ENCODE results near the gene RNF43. TPM values are rescaled to one million over a fixed set of nuclear protein-coding genes. Genes with fewer than 3 reads are reported as not detected.
A peak's percentile ranks its signal among the peaks of the same experiment; 100 is the strongest.

Gene RNF43
- total RNA-seq, 6 experiments from 2014 or later = 1.7 to 11.5 (median 6.0) TPM

DNA sequence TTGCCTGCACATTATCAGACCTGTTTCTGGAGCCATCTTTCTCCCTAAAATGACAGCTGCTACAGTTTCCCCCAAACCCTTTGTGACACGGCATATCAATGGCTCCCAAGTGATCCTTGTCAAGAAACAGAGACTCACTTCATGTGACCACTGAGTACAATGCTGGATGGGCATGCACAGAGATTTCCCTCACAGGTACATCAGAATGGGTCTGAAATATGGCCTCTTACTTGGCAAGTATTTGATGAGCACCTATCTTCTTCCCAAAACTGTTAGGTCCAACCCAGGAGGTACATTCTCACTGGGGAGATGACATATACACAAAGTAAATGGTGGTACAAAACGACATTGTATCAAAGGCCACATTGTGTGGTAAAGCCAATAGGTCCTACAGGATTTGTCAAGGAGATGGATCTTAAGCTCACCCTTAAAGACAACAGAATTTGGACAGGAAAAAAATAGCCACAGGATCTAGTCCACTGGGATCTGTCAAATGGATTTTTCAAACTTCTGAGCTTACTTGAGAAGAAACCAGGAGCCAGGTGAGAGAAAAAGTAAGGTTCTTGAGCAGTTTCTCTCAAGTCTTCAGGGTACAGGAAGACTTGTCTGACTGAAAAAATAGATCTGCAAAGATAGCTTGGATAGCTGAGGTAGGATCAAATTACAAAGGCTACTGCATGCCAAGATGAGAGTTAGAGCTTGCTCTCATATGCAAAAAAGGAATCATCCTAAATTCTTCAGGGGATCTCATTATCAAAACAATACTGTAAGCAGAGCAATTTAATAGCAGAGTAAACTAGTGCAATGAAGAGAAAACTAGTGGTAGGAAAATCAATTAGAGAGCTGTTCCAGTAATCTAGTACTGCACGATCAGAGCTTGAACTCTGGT, 28.8 kb downstream of the RNF43 start:
- intact Hi-C loops (cut with DNase I) = no loop called here
- Histone ChIP-seq H3K4me1 (peaks cover 0 to 69% (median 20%) of the 10 kb centered on the region in 4 donors), H3K36me3 (no peaks in the 10 kb centered on the region), H3K4me3 (no peak overlapping the region), H3K9me3 (no peaks in the 10 kb centered on the region), H3K27me3 (no peaks in the 10 kb centered on the region), H3K27ac (no peak overlapping the region)
- ATAC-seq (no peak), DNase-seq (no peak)
- 36% methylated on average over 2 of the region's 3 CpGs for WGBS (ENCODE audit: insufficient coverage, low coverage, low lambda C conversion rate, missing lambda C conversion rate)
- TF ChIP-seq POLR2A (IDR thresholded peaks at IDR 0.05) = no peak
- TF ChIP-seq, protein P1, sequence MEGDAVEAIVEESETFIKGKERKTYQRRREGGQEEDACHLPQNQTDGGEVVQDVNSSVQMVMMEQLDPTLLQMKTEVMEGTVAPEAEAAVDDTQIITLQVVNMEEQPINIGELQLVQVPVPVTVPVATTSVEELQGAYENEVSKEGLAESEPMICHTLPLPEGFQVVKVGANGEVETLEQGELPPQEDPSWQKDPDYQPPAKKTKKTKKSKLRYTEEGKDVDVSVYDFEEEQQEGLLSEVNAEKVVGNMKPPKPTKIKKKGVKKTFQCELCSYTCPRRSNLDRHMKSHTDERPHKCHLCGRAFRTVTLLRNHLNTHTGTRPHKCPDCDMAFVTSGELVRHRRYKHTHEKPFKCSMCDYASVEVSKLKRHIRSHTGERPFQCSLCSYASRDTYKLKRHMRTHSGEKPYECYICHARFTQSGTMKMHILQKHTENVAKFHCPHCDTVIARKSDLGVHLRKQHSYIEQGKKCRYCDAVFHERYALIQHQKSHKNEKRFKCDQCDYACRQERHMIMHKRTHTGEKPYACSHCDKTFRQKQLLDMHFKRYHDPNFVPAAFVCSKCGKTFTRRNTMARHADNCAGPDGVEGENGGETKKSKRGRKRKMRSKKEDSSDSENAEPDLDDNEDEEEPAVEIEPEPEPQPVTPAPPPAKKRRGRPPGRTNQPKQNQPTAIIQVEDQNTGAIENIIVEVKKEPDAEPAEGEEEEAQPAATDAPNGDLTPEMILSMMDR (IDR thresholded peaks at IDR 0.05) = no peak

DNA sequence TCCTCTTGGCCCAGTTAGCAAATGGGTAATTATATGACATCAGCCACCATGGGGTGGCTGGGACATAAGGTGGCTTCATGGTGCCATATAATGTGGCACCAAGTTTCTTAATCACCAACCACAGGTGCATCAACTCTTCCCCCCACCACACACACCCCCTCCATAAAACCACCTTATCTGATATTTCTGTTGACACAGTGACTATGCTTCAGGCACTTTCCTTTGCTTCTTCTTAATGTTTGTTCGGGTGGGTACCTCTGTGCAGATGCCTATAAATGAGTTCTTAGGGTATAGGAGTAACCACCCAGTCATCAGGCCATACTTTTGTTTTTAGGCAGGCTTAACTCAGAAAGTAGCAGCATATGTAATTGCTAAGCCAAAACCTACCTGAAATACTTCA, 29.5 kb downstream of the RNF43 start:
- TF ChIP-seq, protein P1 (IDR thresholded peaks at IDR 0.05) = no peak
- no peak for TF ChIP-seq POLR2A (IDR thresholded peaks at IDR 0.05)
- Histone ChIP-seq H3K27me3 (no peaks in the 10 kb centered on the region), H3K36me3 (no peaks in the 10 kb centered on the region), H3K4me1 (peaks cover 0 to 77% (median 23%) of the 10 kb centered on the region in 4 donors), H3K27ac (no peak overlapping the region), H3K9me3 (no peaks in the 10 kb centered on the region), H3K4me3 (no peak overlapping the region)
- DNase-seq (no peak), ATAC-seq (no peak)
- intact Hi-C loops (cut with DNase I) = no loop called here
- 100% methylated on average over 1 of the region's 1 CpG for WGBS (ENCODE audit: insufficient coverage, low coverage, low lambda C conversion rate, missing lambda C conversion rate)

DNA sequence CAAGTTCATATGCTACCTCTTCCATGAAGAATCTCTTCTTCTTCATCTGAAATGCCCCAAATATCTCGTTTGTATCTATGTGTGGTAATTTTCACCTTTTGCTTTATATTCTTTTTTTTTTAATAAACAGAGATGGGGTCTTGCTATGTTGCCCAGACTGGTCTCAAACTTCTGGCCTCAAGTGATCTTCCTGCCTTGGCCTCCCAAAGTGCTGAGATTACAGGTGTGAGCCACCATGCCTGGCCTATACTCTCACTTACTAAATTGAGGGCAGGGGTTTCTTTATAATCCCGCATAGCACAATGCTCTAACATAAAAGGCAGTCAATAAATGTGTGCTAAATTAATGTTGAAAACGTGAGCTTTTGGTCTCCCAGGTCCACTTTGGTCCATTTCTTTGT, 30.6 kb downstream of the RNF43 start:
- 68% methylated on average over 2 of the region's 3 CpGs for WGBS (ENCODE audit: insufficient coverage, low coverage, low lambda C conversion rate, missing lambda C conversion rate)
- no peak for ATAC-seq
- Histone ChIP-seq H3K4me3 (no peak overlapping the region), H3K4me1 (peaks cover 0 to 82% (median 26%) of the 10 kb centered on the region in 4 donors), H3K9me3 (no peaks in the 10 kb centered on the region), H3K27me3 (no peaks in the 10 kb centered on the region), H3K36me3 (no peaks in the 10 kb centered on the region), H3K27ac (no peak overlapping the region)
- intact Hi-C loops (cut with DNase I) = no loop called here
- TF ChIP-seq, protein P1 (IDR thresholded peaks at IDR 0.05) = no peak
- TF ChIP-seq POLR2A (IDR thresholded peaks at IDR 0.05) = no peak
- no peak for DNase-seq

DNA sequence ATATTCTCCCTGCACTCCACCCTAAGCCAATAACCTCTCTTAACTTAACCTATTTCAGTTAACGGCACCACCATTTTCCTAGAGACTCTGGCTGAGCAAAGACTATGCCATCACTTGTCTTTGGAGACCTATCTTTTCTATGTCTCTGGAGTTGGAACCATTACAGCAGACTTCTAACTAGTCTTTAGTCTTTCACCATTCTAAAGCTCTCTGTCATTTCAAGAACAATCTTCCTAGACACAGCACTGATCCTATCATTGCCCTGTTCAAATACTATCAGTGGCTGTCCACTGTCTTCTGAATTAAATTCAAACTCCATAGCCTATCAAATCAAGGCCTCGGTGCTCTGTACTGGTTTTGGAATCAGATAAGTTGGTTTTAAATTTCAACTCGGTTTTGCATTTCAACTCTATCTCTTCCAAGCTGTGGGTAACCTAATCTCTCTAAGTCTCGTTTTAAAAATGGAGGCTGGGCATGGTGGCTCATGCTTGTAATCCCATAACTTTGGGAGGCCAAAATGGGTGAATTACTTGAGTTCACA, 31.9 kb downstream of the RNF43 start:
- no peak for TF ChIP-seq POLR2A (IDR thresholded peaks at IDR 0.05)
- TF ChIP-seq, protein P1 (IDR thresholded peaks at IDR 0.05) = no peak
- H3K4me1 ChIP-seq = peaks cover 0 to 85% (median 31%) of the 10 kb centered on the region in 4 donors
- H3K4me3 ChIP-seq = no peak overlapping the region
- ATAC-seq (no peak), DNase-seq (no peak)
- H3K27me3 ChIP-seq = no peaks in the 10 kb centered on the region
- H3K9me3 ChIP-seq = no peaks in the 10 kb centered on the region
- no peaks in the 10 kb centered on the region for H3K36me3 ChIP-seq
- peak overlapping the region in 2 of 3 donors; percentile 47 to 70 for H3K27ac ChIP-seq
- whole genome bisulfite sequencing (ENCODE audit: insufficient coverage, low coverage, low lambda C conversion rate, missing lambda C conversion rate) = 47% methylated on average over 4 of the region's 4 CpGs
- intact Hi-C loops (cut with DNase I) = no loop called here

All from right lobe of liver (tissue), 6 donors.